Tibial nerve (tissue), 3 donors: ENCODE results near the gene MAST2.

ENCODE experiments used
- CTCF ChIP-seq, 5 experiments: fragments of 200-600 bp in 3 of 5; fragments of 450-650 bp in 2 of 5; sonication (generic) in 3 of 5; IDR thresholded peaks; one replicate each; pipeline ENCODE4 v1.5.1; 2016 to 2019; ENCODE audit warnings: antibody characterized with exemption in 5 of 5, mild to moderate bottlenecking in 3 of 5, moderate library complexity in 2 of 5
- POLR2A ChIP-seq, 2 donors: fragments of 450-650 bp; IDR thresholded peaks; one replicate each; pipeline ENCODE4 v1.6.1; 2017; ENCODE audit warnings: antibody characterized with exemption in 2 of 2, mild to moderate bottlenecking in 2 of 2, moderate library complexity in 2 of 2

GRCh38 chr1:45787905-45788304 lies 15.5 kb upstream of the MAST2 start:
- TF ChIP-seq CTCF (IDR thresholded peaks at IDR 0.05) (no peak), POLR2A (IDR thresholded peaks at IDR 0.05) (no peak)
